IMR-90 (cell line): Measurements from ENCODE around the gene AKNA. TPM values are rescaled to one million over a fixed set of nuclear protein-coding genes. Genes with fewer than 3 reads are reported as not detected.

ENCODE experiments used
- ATAC-seq: fragments of 200-7000 bp; cut with Tn5 transposase; 2 replicates; pipeline ENCODE4 v1.9.1; 2020; ENCODE audit warnings: low read depth, mild to moderate bottlenecking, moderate library complexity
- BruUV-seq: library from RNA; stranded (reverse); fragments of 400-500 nt; replicated peaks from 2 replicates; lab custom pipeline; 2021; lab: Mats Ljungman, UMichigan
- CTCF ChIA-PET: fragments of 300-600 bp; formaldehyde crosslinking; extraction: SDS; loops from one replicate; lab custom pipeline; 2021; ENCODE audit warnings: antibody characterized with exemption; lab: Yijun Ruan, JAX
- POLR2A ChIA-PET: fragments of 300-600 bp; sonication (Branson Sonifier 250); formaldehyde crosslinking; loops from one replicate; lab custom pipeline; 2022; ENCODE audit warnings: antibody characterized with exemption; ENCODE audit not compliant: unreplicated experiment; lab: Charles Lee
- DNase-seq: peaks from one replicate; pipeline ENCODE4 v3.0.0; 2013
- H2AFZ ChIP-seq: replicated peaks from 2 replicates; pipeline ENCODE3; 2013; ENCODE audit warnings: low read length, mild to moderate bottlenecking; ENCODE audit not compliant: poor library complexity
- H2AK5ac ChIP-seq: 2 replicates; pipeline ENCODE4 v1.6.1; 2013; ENCODE audit warnings: low read depth, low read length, inconsistent platforms
- H2AK9ac ChIP-seq: replicated peaks from 2 replicates; pipeline ENCODE3; 2013; ENCODE audit warnings: mild to moderate bottlenecking, low read depth, low read length, moderate library complexity; ENCODE audit not compliant: poor library complexity
- H2BK120ac ChIP-seq: 2 replicates; pipeline ENCODE4 v1.6.1; 2013; ENCODE audit warnings: low read depth, low read length, inconsistent platforms
- H2BK15ac ChIP-seq: 3 replicates; pipeline ENCODE4 v1.6.1; 2013; ENCODE audit warnings: low read depth, low read length, inconsistent platforms
- H2BK20ac ChIP-seq: 2 replicates; pipeline ENCODE4 v1.6.1; 2013; ENCODE audit warnings: low read depth, mild to moderate bottlenecking, inconsistent platforms, low read length, moderate library complexity
- H2BK5ac ChIP-seq: 2 replicates; pipeline ENCODE4 v1.6.1; 2013; ENCODE audit warnings: mild to moderate bottlenecking, low read depth, low read length, inconsistent platforms; ENCODE audit not compliant: poor library complexity, severe bottlenecking
- H3K14ac ChIP-seq: replicated peaks from 2 replicates; pipeline ENCODE4 v1.6.1; 2013; ENCODE audit warnings: low read depth, low read length, inconsistent platforms
- H3K18ac ChIP-seq: 2 replicates; pipeline ENCODE4 v1.6.1; 2013; ENCODE audit warnings: low read depth, low read length, control low read depth
- H3K23ac ChIP-seq: 2 replicates; pipeline ENCODE4 v1.6.1; 2013; ENCODE audit warnings: low read depth, low read length, inconsistent platforms
- H3K27ac ChIP-seq: 2 replicates; pipeline ENCODE4 v1.5.1; 2013; ENCODE audit warnings: mild to moderate bottlenecking, control low read depth, low read length; ENCODE audit not compliant: insufficient read depth
- H3K27me3 ChIP-seq: 2 replicates; pipeline ENCODE4 v1.6.1; 2013; ENCODE audit warnings: low read length; ENCODE audit not compliant: control insufficient read depth, insufficient read depth
- H3K36me3 ChIP-seq: 2 replicates; pipeline ENCODE4 v1.6.1; 2013; ENCODE audit warnings: low read length, mixed read lengths; ENCODE audit not compliant: control insufficient read depth, insufficient read depth
- H3K4ac ChIP-seq: 2 replicates; pipeline ENCODE4 v1.6.1; 2013; ENCODE audit warnings: low read depth, low read length, inconsistent platforms
- H3K4me1 ChIP-seq: 2 replicates; pipeline ENCODE4 v1.6.1; 2013; ENCODE audit warnings: low read length, mixed read lengths; ENCODE audit not compliant: control insufficient read depth, insufficient read depth
- H3K4me2 ChIP-seq: 2 replicates; pipeline ENCODE4 v1.6.1; 2013; ENCODE audit warnings: low read depth, mild to moderate bottlenecking, control low read depth, low read length, moderate library complexity
- H3K4me3 ChIP-seq: 2 replicates; pipeline ENCODE4 v1.5.1; 2013; ENCODE audit warnings: low read depth, mild to moderate bottlenecking, control low read depth, low read length, moderate library complexity; ENCODE audit not compliant: insufficient read depth
- H3K56ac ChIP-seq: 2 replicates; pipeline ENCODE4 v1.6.1; 2013; ENCODE audit warnings: low read length, inconsistent platforms; ENCODE audit not compliant: insufficient read depth; ENCODE audit errors: extremely low read depth
- H3K79me1 ChIP-seq, 2 experiments: 2 replicates each; pipeline ENCODE4 v1.6.1; 2013; ENCODE audit warnings: low read length in 2 of 2, inconsistent platforms in 1 of 2, low read depth in 1 of 2
- H3K9ac ChIP-seq: 2 replicates; pipeline ENCODE4 v1.6.1; 2013; ENCODE audit warnings: low read depth, low read length, control low read depth
- H3K9me1 ChIP-seq: 2 replicates; pipeline ENCODE4 v1.6.1; 2013; ENCODE audit warnings: low read length, inconsistent platforms; ENCODE audit not compliant: insufficient read depth
- H3K9me3 ChIP-seq: 2 replicates; pipeline ENCODE4 v1.6.1; 2013; ENCODE audit warnings: low read length; ENCODE audit not compliant: control insufficient read depth, insufficient read depth
- H4K20me1 ChIP-seq: 2 replicates; pipeline ENCODE4 v1.6.1; 2013; ENCODE audit warnings: low read length, inconsistent platforms; ENCODE audit not compliant: insufficient read depth
- H4K5ac ChIP-seq: 2 replicates; pipeline ENCODE4 v1.6.1; 2013; ENCODE audit warnings: mild to moderate bottlenecking, low read depth, low read length, control low read depth
- H4K8ac ChIP-seq, 2 experiments: 2 replicates each; pipeline ENCODE4 v1.6.1; 2013; ENCODE audit warnings: low read depth in 2 of 2, low read length in 2 of 2, control low read depth in 1 of 2, inconsistent platforms in 1 of 2
- H4K91ac ChIP-seq: 2 replicates; pipeline ENCODE4 v1.6.1; 2013; ENCODE audit warnings: low read depth, low read length, inconsistent platforms; ENCODE audit not compliant: insufficient read depth
- CHD1 ChIP-seq: IDR thresholded peaks from 2 replicates; pipeline ENCODE4 v1.6.1; 2012; ENCODE audit warnings: low read depth, low read length, improper control_type of control experiment
- RCOR1 ChIP-seq: IDR thresholded peaks from 2 replicates; pipeline ENCODE4 v1.6.1; 2012; ENCODE audit warnings: mild to moderate bottlenecking, low read length, improper control_type of control experiment; ENCODE audit not compliant: insufficient replicate concordance
- SMC3 ChIP-seq: fragments of 150-350 bp; IDR thresholded peaks from 2 replicates; pipeline ENCODE4 v1.6.1; 2016; ENCODE audit warnings: low read depth, mild to moderate bottlenecking, antibody characterized with exemption, low read length, moderate library complexity
- WGBS, 2 experiments: methylation state at CpG; one replicate each; pipeline versions ENCODE4 v1.1.5 to v1.1.7; 2013; ENCODE audit warnings: missing lambda C conversion rate in 2 of 2; ENCODE audit not compliant: insufficient read length in 1 of 2; ENCODE audit errors: extremely low coverage in 2 of 2; 5-methylcytosine and 5-hydroxymethylcytosine counted together
- dilution Hi-C: fragments of 300-500 bp; cut with HindIII; formaldehyde crosslinking; loops from one replicate; pipeline ENCODE4 v1.14.3; 2018; ENCODE audit warnings: low sequenced_read_pairs; ENCODE audit not compliant: unreplicated experiment
- in situ Hi-C: fragments of 300-500 bp; cut with MboI; formaldehyde crosslinking; loops from 3 replicates; pipeline ENCODE4 v1.14.3; 2019; ENCODE audit warnings: low sequenced_read_pairs, inconsistent platforms, mixed read lengths
- intact Hi-C: fragments of 100-400 bp; cut with micrococcal nuclease; formaldehyde crosslinking; loops from 2 replicates; pipeline ENCODE4 v1.10.0; 2022
- polyA plus RNA-seq, 3 experiments: library from polyadenylated mRNA; depleted of rRNA; stranded (reverse); fragments of >200 nt; gene quantifications; 2 replicates each; pipeline ENCODE4 v1.2.3, GENCODE V29; 2012; ENCODE audit warnings: low replicate concordance in 1 of 3
- total RNA-seq: library from RNA; depleted of rRNA; stranded (reverse); fragments of >200 nt; gene quantifications from 2 replicates; pipeline ENCODE4 v1.2.3, GENCODE V29; 2012
- TF ChIP-seq, protein P1 (sequence below): fragments of 150-350 bp; IDR thresholded peaks from 2 replicates; pipeline ENCODE4 v1.6.1; 2017; ENCODE audit warnings: mild to moderate bottlenecking, antibody characterized with exemption, low read length, low read depth

Gene AKNA
- total and polyA plus RNA-seq, 2 of the 4 experiments (the other 2 are of a cell fraction) = 2.7 to 7.3 TPM

GRCh38 chr9:114378016-114378415 lies 9.8 kb downstream of the AKNA start:
- H2BK120ac ChIP-seq = no peak overlapping the region
- H4K5ac ChIP-seq = no peak overlapping the region
- no peak overlapping the region for H3K56ac ChIP-seq
- H3K27ac ChIP-seq = no peak overlapping the region
- H2BK20ac ChIP-seq = no peak overlapping the region
- no peak overlapping the region for H3K18ac ChIP-seq
- ChIA-PET POLR2A (no interaction called here), CTCF (no interaction called here)
- H4K8ac ChIP-seq = no peak overlapping the region
- no peak overlapping the region for H2AK9ac ChIP-seq
- H3K14ac ChIP-seq = no peak overlapping the region
- no peak overlapping the region for H3K4me2 ChIP-seq
- no peak overlapping the region for H2BK15ac ChIP-seq
- 80% methylated on average over 8 of the region's 8 CpGs; no CpG with 5 or more reads in 1 of the 2 experiments for WGBS, 2 experiments
- no peak overlapping the region for H2AFZ ChIP-seq
- DNase-seq = no peak
- in situ Hi-C loops = no loop called here
- no peak overlapping the region for H2AK5ac ChIP-seq
- intact Hi-C loops = no loop called here
- no peak for TF ChIP-seq SMC3
- TF ChIP-seq RCOR1 = no peak
- TF ChIP-seq, protein P1, sequence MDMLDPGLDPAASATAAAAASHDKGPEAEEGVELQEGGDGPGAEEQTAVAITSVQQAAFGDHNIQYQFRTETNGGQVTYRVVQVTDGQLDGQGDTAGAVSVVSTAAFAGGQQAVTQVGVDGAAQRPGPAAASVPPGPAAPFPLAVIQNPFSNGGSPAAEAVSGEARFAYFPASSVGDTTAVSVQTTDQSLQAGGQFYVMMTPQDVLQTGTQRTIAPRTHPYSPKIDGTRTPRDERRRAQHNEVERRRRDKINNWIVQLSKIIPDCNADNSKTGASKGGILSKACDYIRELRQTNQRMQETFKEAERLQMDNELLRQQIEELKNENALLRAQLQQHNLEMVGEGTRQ = no peak
- TF ChIP-seq CHD1 = no peak
- H3K9ac ChIP-seq = no peak overlapping the region
- peaks cover 9% of the 10 kb centered on the region for H3K9me1 ChIP-seq
- no peak overlapping the region for H3K4me3 ChIP-seq
- no peak overlapping the region for H2BK5ac ChIP-seq
- ATAC-seq = no peak
- no peak overlapping the region for H4K91ac ChIP-seq
- no peak overlapping the region for H3K23ac ChIP-seq
- no peak overlapping the region for H3K4ac ChIP-seq
- H3K27me3 ChIP-seq = no peaks in the 10 kb centered on the region
- peaks cover 39% of the 10 kb centered on the region for H3K36me3 ChIP-seq
- peaks cover 4% of the 10 kb centered on the region; the same call in 1 of the 2 replicates for H3K4me1 ChIP-seq
- dilution Hi-C loops = no loop called here
- H3K9me3 ChIP-seq = no peaks in the 10 kb centered on the region
- no TSS peak for BruUV-seq
- peaks cover 6% of the 10 kb centered on the region; the same call in 1 of the 2 replicates for H4K20me1 ChIP-seq
- H3K79me1 ChIP-seq = peaks cover 15 to 26% of the 10 kb centered on the region in 2 experiments
